Vagina (tissue), 2 donors: ENCODE results near the gene PLP1.

ENCODE experiments used
- CTCF ChIP-seq, 3 experiments: fragments of 450-650 bp in 2 of 3; fragments of 200-600 bp in 1 of 3; sonication (generic) in 1 of 3; IDR thresholded peaks; one replicate each; pipeline ENCODE4 v1.5.1; 2017 to 2019; ENCODE audit warnings: antibody characterized with exemption in 3 of 3, mild to moderate bottlenecking in 2 of 3, moderate library complexity in 2 of 3
- POLR2A ChIP-seq, 2 donors: fragments of 450-650 bp; IDR thresholded peaks; one replicate each; pipeline ENCODE4 v1.6.1; 2017; ENCODE audit warnings: antibody characterized with exemption in 2 of 2, mild to moderate bottlenecking in 2 of 2, moderate library complexity in 2 of 2
- POLR2AphosphoS5 ChIP-seq, 2 donors: sonication (generic); formaldehyde crosslinking; IDR thresholded peaks; one replicate each; pipeline ENCODE4 v1.9.0; 2017; ENCODE audit warnings: antibody characterized with exemption in 2 of 2, mild to moderate bottlenecking in 2 of 2, low read depth in 1 of 2; ENCODE audit not compliant: insufficient read depth in 1 of 2

- TF ChIP-seq CTCF (IDR thresholded peaks at IDR 0.05) (no peak), POLR2A (IDR thresholded peaks at IDR 0.05) (no peak), POLR2AphosphoS5 (IDR thresholded peaks at IDR 0.05; ENCODE audit: insufficient read depth in 1 of 2, low read depth in 1 of 2) (no peak)
These were observed 51.9 kb downstream of the PLP1 start for GRCh38 chrX:103828529-103828928.
